HG02885 (cell line): Measurements from ENCODE around the gene CEP85L.

ENCODE experiments used
- ATAC-seq: cut with Tn5 transposase; IDR thresholded peaks from one replicate; pipeline ENCODE4 v1.9.1; 2021; ENCODE audit warnings: mild to moderate bottlenecking; ENCODE audit not compliant: unreplicated experiment, poor library complexity

The CEP85L gene

DNA sequence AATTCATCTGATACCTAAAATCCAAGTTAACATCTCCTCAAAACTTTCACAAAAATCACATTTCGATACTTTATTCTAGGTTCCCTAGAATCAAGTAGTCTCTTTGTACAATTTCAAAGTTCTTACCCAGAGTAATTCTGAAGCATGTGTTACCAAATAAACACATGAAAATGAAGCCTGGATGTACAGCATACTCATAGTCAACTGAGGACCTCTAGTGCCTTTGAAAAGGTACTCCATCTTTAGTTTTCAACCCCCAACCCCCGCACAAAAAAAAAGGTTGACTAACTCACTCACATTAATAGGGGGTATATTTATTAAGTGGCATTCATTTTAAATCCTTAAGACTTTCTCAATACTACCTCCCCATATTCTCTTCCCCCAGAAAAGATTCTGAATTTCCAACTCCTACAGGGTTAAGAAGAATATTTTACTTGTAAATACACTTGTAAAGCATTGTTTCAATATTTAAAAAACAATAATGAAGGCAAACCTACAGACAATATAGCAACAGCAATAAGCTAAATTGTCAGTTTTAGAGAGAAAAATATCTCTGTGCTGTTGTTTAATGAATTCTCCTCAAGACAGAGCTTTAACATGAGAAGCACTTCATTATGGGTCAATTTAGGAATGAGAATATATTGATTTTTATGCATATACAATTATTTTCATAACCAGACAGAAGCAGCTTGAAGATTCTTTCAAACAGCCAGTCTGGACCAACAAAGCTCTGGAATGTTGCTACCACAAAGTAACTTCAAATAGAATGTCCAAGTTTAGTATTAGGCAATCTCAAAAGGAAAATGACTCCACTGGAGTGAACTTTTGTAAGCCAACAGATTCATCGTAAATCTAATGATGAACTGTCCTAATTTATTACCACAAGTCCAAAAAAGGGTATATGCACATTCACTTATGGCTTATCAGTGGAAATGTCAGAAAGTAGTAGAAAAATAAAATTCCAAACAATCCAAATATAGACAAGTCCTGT is 100.0 kb downstream of the CEP85L start:
- ATAC-seq: peak; percentile 93

DNA sequence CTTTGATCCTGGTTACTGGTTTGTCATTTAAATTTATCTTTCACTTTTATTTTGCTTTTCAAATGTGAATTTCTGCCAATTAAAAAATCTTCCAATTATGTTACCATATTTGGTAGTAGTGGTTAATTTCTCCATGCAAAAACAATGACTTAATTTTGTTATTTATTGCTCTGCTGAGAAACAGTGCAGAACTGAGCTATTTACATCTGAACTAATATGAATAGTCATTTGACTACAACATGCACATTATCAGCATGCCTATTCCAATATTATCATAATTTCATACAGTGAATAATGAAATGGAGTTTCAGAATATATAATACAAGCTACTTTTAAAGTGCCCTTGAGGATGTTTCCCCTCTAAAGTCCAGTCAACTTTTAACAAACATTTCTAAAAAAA is 102.8 kb downstream of the CEP85L start:
- no peak for ATAC-seq

DNA sequence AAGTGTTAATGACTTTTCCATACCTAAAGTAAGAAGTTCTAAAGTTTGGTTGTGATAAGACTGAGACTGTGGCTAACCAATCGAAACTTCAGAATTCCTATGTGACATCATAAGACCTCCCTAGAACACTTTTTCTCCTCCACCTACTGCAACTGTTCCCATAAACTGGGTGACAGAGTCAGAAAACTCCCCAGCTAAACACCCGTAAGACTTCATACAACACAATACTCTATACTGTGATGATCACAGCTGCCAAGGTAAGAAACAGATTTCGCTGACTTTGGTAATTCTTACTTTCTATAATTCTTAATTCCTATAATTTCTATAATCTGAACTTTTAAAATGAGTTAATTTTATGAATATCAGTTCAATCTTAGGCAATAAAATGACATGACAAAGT is 103.3 kb downstream of the CEP85L start, which contains the start of gene PLN:
TSS of gene PLN (plus strand) at position 161 of the 400 bp plus-strand sequence. CDS start 10,626 bp downstream, outside the sequence.
- no peak for ATAC-seq

DNA sequence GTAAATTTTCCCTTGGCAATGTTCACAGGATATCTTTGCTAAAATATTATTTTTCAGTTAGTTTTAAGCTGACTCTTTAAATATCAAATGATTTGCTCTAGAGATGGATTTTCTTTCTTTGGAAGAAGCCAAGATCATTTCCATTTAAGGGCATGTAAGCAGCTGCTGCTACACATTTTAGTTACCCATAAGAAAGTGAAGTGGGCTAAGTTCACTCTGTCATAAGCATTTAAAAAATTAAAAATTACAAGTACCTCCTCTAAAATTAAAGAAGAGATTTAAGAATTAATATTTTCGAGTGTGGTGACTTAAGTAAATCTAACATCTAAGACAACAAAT is 104.5 kb downstream of the CEP85L start:
- no peak for ATAC-seq

DNA sequence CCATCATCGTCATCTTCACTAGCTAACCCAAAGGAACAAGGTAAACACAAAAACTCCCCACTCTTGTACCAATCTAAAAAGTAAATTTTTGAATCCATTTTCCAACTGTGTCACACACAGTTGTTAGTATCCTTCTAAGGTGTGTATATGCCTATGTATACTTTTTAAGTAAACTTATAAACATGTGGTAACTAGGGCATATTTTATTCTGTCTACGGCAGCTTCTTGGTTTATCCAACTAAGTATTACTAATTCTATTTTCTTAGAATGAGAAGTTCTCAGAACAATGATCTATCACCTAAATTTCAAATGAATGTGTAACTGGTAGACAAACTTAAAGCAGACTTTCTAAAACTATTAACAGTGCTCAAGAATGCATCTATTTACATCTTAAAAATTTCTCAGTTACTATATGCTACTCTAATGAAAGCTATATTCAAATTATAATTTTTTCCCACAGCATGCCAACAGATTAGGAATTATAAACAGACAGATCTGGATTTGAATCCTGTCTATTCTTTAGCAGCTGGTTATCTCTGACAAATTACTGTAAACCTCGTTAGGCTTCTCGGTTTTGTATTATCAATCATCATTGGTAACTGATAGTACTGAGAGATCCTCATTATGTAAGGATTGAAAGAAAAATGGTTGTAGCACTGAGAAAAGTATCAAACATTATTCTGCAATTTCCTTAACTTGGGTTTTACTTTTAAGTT is 105.1 kb downstream of the CEP85L start:
- no peak for ATAC-seq

DNA sequence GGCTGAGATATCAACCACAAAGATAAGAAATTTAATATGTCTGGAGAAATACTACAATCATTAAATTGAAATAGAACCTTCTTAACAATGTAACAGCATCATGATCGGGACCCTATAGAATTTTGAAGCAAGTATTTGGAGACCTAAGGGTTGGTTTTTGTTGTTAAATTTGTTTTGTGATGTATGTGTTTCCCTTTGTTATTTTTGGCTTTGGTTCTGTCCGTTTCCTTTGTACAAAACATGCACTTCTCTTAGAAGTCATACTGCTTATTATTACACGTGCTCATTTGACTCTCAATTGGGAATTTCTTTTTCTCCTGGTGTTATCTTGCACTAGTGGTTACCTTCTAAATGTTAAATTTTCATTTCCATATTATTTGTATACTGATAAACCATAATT is 107.3 kb downstream of the CEP85L start:
- no peak for ATAC-seq

DNA sequence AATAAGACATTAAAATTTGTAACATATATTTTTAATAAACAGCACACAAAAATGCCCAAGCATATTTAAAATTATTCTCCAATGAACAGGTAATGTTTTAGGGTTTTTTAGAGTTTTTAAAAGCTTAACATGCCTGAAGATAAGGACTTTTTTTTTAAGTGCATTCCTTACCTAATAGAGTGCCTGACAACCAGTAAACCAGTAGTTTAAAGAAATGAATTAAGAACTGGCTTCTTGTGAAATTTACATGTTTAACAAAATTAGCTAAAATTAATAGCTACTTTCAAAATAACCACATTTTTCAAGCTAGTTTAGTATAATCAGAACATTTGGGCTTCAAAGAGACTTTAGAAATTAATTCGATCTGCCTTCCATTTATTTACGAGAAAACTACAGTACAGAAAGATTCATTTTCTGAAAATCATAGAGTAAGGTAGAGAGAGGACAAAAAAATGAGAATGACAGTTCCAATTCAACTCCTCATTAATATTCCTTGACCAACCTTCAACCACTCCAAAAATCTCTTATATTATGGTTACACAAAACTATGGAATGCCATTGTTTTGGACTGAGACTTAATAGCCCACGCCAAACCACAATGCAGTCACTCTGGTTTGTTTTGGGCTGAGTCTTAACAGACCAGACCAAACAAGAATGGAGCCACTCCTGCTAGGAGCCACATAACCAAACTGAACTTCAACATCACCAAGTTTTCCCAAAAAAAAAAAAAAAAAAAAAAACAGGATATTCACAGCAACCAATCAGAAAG is 109.0 kb downstream of the CEP85L start:
- ATAC-seq: no peak

DNA sequence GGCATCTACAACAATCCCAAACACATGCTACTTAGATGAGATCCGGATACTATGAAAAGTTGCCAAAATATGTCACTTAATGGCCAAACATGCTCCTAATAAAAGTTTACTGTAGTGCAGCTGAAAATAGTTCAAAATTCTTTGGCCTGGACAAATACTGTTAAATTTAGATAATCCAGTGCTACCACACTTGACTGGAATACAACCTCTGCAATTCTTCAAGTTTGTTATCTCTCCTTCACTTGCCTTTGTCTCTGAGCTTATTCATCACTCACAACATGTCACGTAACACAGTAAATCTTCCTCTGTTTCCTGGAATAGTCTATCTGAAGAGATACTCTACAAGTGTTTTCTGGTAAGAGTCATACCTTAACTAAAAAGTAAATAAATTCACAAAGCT is 113.8 kb downstream of the CEP85L start:
- ATAC-seq: no peak

DNA sequence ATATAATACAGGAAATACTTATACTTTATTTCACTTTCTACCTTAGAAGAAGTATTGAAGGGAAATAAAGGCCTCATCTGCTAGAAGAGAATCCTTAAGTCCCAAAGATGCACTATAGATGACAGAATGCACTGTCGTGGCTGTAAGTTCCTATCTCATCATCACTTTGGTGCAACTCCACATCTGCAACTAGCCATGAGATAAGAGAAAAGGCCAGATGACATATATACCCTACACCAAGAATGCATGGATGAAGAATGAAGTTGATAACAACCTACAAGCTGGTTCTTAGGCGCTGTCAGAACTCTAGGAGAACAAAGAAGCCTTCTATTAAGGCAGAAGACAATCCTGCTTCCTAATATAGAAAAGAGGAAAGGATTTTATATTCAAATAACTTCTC is 114.9 kb downstream of the CEP85L start:
- ATAC-seq: no peak

DNA sequence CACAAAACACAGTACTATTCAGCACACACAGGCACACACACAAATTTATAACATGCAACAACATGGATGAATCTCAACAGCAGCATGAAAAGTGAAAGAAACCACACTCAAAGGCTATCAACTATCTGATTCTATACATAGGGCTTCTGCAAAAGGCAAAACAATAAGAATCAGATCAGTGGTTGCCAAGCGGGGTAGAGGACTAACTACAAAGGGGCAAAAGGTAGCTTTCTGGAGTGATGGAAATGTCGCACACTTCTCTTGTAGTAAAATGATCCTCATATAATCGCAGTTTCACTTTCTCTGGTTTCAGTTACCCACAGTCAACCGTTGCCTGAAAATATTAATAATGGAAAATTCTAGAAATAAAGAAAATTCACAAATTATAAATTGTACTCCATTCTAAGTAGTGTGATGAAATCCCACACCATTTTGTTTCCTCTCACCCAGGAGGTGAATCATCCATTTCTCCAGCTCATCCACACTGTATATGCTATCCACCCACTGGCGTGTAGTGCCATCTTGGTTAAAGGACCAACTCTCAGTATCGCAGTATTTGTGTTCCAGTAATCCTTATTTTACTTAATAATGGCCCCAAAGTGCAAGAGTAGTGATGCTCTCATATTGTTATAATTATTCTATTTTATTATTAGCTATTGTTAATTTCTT is 116.1 kb downstream of the CEP85L start:
- no peak for ATAC-seq

DNA sequence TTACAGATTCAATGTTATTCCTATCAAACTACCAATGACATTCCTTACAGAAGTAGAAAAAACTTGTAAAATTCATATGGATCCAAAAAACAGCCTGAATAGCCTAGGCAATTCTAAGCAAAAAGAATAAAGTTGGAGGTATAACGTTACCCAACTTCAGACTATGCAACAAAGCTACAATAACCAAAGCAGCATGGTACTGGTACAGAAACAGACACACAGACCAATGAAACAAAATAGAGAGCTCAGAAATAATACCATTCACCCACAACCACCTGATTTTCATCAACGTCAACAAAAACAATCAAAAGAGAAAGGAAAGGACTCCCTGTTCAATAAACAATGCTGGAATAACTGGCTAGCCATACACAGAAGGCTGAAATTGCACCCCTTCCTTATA is 120.4 kb downstream of the CEP85L start:
- no peak for ATAC-seq

DNA sequence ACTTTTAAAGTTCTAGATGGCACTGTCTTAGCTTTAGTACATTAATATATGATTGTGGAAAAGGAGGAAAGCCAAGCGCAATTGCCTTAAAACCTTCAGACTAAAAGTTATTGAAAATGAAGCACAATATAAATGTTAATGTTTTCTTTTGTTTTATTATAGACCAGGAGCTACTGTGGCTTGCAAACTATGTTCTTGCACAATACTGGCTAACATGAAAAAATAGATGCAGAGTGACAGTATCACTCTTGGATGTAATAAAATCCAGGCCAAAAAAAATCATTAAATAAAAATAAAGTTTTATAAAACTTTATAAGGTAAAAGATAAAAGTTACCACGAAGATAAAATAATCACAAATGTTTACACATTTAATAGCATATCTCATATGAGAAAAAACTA is 121.6 kb downstream of the CEP85L start:
- ATAC-seq: no peak

DNA sequence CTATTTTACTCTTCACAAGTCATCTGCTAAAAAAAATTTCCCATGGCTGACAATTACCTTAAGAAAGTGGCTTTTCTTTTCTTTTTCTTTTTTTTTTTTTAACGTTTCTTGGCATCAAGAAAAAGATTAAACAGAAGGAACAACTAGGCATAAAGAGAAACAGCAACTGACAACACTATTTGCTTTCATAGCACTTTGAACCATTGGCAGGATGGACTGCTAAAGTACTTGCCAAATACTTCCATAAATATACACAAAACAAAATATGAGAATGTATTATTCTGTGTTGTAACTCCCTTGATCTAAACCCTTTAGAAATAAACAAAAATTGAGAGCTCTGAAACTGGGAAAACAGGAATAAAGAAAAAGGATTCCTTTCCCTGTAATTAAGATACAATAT is 123.3 kb downstream of the CEP85L start:
- no peak for ATAC-seq

DNA sequence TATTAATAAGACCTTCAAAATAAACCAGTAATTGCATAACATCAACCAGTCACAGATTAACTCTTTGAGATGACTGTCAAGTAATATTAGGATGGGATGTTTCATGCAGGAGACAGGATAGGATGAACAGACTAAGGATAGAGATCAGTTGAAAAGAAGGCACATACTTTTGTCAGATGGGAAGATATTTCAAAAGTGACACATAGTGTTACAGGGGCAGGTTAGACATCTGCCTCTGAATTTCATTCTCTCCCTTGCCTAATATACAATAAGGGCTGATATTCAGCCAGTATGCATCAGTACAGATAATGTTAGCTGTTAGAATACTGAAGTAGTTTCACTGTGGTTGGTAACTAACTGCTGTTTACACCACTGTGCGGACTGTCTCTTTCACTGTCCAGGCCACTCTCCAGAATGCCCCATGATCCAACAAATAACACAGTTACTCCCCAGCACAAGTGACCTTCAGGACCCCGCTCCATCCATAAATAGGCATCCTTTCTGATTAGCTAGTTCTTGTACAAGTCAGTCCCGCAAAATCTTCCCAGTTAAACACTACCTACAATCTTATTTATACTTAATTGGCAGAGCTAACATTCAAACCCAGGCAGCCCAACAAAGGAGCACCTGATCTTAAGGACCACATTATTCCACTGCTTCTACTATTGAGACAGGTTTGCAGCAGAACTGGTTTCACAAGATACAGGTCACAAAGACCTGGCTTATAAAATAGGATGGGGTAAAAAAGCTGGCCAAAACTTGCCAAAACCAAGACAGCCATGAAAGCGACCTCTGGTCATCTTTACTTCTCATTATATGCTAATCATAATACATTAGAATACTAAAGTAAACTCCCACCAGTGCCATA is 125.2 kb downstream of the CEP85L start:
- ATAC-seq: no peak

DNA sequence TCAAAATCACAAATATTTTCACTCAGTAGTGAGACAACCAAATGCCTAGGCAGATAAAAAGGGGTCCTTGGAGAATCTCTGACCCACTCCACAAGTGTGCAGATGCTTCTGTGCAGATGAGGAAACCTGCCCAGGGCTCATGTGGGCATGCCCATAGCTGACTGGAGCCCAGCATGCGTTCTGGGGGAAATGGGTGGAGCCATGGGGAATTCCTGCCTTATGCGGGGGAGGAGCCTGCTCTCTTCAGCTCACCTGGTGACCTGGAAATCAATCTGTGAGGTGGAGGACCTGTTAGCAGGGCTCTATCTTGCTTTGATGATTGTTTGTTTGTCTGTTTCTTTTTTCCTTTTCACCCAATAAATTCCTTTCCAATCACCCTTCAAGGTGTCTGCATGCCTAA is 126.7 kb downstream of the CEP85L start:
- no peak for ATAC-seq

DNA sequence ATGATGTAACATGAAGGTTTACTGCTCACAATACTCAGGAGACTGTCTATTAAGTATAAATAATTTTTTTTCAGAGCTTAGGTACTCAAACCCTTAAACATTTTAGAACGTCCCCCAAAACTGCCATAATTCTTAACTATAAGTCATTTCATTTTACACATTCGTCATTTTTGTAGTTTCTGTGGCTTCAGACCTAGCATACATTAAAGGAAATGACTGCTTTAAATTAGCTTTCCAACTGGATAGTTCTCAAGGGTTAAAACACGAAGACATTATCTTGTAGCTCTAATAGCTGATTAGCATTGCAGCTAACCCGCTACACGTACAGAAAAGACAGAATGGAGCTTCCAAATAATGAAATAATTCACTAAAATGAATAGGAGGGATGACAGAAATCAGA is 128.2 kb downstream of the CEP85L start:
- peak; percentile 83 for ATAC-seq

DNA sequence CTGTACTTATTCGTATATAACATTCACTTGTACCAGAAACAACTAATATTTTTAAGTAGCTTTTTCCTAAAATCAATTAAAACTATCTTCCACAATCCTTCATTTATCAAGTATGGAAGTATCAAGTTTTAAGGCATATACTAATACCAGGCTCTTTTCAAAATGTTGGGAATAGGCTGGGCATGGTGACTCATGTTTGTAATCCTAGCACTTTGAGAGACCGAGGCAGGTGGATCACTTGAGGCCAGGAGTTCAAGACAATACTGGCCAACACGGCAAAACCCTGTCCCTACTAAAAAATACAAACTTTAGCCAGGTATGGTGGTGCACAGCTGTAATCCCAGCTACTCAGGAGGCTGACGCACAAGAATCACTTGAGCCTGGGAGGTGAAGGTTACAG is 129.0 kb downstream of the CEP85L start:
- ATAC-seq: no peak

DNA sequence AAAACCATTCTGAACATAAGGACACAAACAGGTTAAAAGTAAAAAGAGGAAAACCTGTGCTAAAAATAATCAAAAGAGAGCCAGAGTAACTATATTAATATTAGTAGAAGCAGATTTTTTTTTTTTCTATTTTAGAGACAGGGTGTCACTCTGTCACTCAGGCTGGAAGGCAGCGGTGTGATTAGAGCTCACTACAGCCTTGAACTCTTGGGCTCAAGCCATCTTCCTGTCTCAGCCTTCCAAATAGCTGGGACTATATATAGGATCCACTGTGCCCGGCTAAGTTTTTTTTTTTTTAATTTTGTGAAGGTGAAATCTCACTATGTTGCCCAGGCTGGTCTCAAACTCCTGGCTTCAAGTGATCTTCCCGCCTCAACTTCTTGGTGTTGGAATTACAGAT is 136.7 kb downstream of the CEP85L start:
- no peak for ATAC-seq

DNA sequence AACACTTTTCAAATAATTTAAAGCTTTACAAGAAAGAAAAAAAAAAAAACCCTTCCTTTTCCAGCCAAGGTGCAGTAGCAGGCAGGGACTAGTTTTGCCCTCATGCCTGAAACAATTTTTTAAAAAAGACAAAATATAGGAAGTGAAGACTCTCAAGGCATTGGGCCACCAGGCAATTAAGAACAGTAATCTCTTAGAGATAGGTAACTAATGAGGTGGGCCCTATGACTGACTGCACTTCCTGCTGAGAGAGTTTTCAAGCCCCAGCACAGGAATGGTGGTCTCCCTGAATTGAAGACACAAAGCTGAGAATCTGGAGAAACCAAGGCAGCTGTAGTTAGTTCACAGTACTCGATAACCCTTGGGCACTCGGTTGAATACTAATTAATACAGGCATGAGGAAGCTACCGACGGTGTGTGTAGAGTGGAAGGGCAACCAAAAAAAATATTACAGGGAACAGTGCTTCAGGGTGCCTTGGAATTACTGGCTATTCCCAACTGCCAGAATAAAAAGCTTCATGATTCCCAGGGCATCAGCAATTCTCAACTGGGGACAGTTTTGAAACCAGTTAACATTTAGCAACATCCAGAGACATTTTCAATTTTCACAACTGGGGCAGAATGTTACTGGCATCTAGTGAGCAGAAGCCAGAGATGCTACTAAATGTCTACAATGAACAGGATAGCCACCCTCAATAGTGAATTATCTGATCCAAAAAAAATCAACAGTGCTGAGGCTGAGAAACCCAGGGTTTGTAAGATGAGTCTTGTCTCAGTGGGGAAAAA is 139.3 kb downstream of the CEP85L start:
- ATAC-seq: no peak
